AG10803 (cell line): Measurements from ENCODE around the gene MEIS1.

ENCODE experiments used
- DNase-seq: peaks from one replicate; pipeline ENCODE4 v3.0.0; 2010; ENCODE audit warnings: low read depth
- H3K4me3 ChIP-seq: 2 replicates; pipeline ENCODE4 v1.5.1; 2011; ENCODE audit warnings: mild to moderate bottlenecking, low read length, control low read depth
- CTCF ChIP-seq: conservative IDR thresholded peaks from 2 replicates; pipeline ENCODE4 v1.5.1; 2011; ENCODE audit warnings: mild to moderate bottlenecking, low read length, control low read depth, inconsistent platforms

Gene MEIS1

GRCh38 chr2:66515743-66516142 lies 80.8 kb downstream of the MEIS1 start:
- no peak for TF ChIP-seq CTCF
- no peak for DNase-seq
- H3K4me3 ChIP-seq, result no peak overlapping the region

GRCh38 chr2:66516499-66516898 lies 81.6 kb downstream of the MEIS1 start:
- TF ChIP-seq CTCF, result no peak
- no peak overlapping the region for H3K4me3 ChIP-seq
- DNase-seq, result no peak

GRCh38 chr2:66517772-66518171 lies 82.8 kb downstream of the MEIS1 start:
- DNase-seq, result no peak
- TF ChIP-seq CTCF, result no peak
- H3K4me3 ChIP-seq, result no peak overlapping the region

GRCh38 chr2:66519264-66519843 lies 84.4 kb downstream of the MEIS1 start:
- no peak for DNase-seq
- TF ChIP-seq CTCF, result no peak

GRCh38 chr2:66521291-66521922 lies 86.5 kb downstream of the MEIS1 start:
- no peak for TF ChIP-seq CTCF
- H3K4me3 ChIP-seq, result no peak overlapping the region
- no peak for DNase-seq

More at GRCh38 chr2:66519264-66519843, 84.4 kb downstream of the MEIS1 start:
- no peak overlapping the region for H3K4me3 ChIP-seq

- no peak for DNase-seq
- TF ChIP-seq CTCF, result no peak
- no peak overlapping the region for H3K4me3 ChIP-seq
These were observed 87.9 kb downstream of the MEIS1 start for GRCh38 chr2:66522611-66523376.

GRCh38 chr2:66523377-66523969 lies 88.5 kb downstream of the MEIS1 start:
- no peak overlapping the region for H3K4me3 ChIP-seq
- no peak for TF ChIP-seq CTCF
- DNase-seq, result no peak
